Adrenal gland (tissue), 12 donors: Measurements from ENCODE around the gene LAMB1. TPM values are rescaled to one million over a fixed set of nuclear protein-coding genes. Genes with fewer than 3 reads are reported as not detected.

Source experiments
- DNase-seq, 7 donors: peaks; one replicate each; pipeline ENCODE4 v3.0.0-alpha.2; 2019 to 2020
- H3K27ac ChIP-seq, 5 donors: fragments of 200-600 bp; sonication (generic) in 4 of 5; 1 replicate in 3 of 5; 2 replicates in 2 of 5; pipeline versions ENCODE4 v1.5.1 to v1.8.0; 2016 to 2020; ENCODE audit warnings: mild to moderate bottlenecking in 1 of 5
- H3K27me3 ChIP-seq: fragments of 200-600 bp; 2 replicates; pipeline ENCODE4 v1.8.0; 2021
- H3K36me3 ChIP-seq, 2 donors: fragments of 200-600 bp; replicated peaks in 1 of 2; 1 replicate in 1 of 2; 2 replicates in 1 of 2; pipeline versions ENCODE4 v1.5.1 to v1.8.0; 2018 to 2022
- H3K4me1 ChIP-seq, 2 donors: fragments of 200-600 bp; replicated peaks in 1 of 2; 1 replicate in 1 of 2; 2 replicates in 1 of 2; pipeline versions ENCODE4 v1.5.1 to v1.8.0; 2018 to 2021
- H3K4me3 ChIP-seq, 4 donors: fragments of 200-600 bp; sonication (generic) in 3 of 4; one replicate each; pipeline ENCODE4 v1.5.1; 2016 to 2018
- H3K9me3 ChIP-seq, 3 donors: fragments of 200-600 bp; sonication (generic) in 1 of 3; replicated peaks in 1 of 3; 1 replicate in 2 of 3; 2 replicates in 1 of 3; pipeline versions ENCODE4 v1.5.1 to v1.8.0; 2016 to 2021
- POLR2A ChIP-seq, 2 donors: fragments of 450-650 bp; IDR thresholded peaks; one replicate each; pipeline ENCODE4 v1.6.1; 2017; ENCODE audit warnings: antibody characterized with exemption in 2 of 2, mild to moderate bottlenecking in 2 of 2, moderate library complexity in 1 of 2
- WGBS, 4 donors: extraction: QIAGEN DNeasy Blood & Tissue Kit in 2 of 4; methylation state at CpG; one replicate each; pipeline versions ENCODE4 v1.1.5 to v1.1.7; 2013 to 2017; 5-methylcytosine and 5-hydroxymethylcytosine counted together
- intact Hi-C, 2 donors: fragments of 100-400 bp; cut with DNase I; formaldehyde crosslinking; loops; one replicate each; pipeline versions ENCODE4 v1.14.1 to v1.15.0; 2022 to 2023
- polyA plus RNA-seq, 3 donors: library from polyadenylated mRNA; stranded (reverse); fragments of 200-250 nt in 2 of 3; fragments of 350-450 nt in 1 of 3; fragmentation: Illumina TruSeq in 1 of 3; extraction: RNeasy Lipid Tissue Mini Kit (QIAGEN cat#74804) in 1 of 3; gene quantifications; one replicate each; pipeline ENCODE4 v1.2.3, GENCODE V29; 2013 to 2014
- total RNA-seq, 9 donors: library from RNA; depleted of rRNA in 4 of 9; stranded (reverse); fragments of >200 nt in 4 of 9; fragments of 120-200 nt in 1 of 9; fragmentation: NEBNext Ultra II Directional in 1 of 9; extraction: Animal tissue kit (Norgen Biotek cat#: 25700) in 1 of 9; gene quantifications; one replicate each; pipeline versions ENCODE4 v1.1.0 to v1.2.4, GENCODE V29; 2013 to 2023
- TF ChIP-seq, protein P1 (sequence below), 6 experiments: fragments of 450-650 bp in 4 of 6; fragments of 200-600 bp in 2 of 6; sonication (generic) in 1 of 6; IDR thresholded peaks; 1 replicate in 5 of 6; 2 replicates in 1 of 6; pipeline versions ENCODE4 v1.5.1 to v1.8.0; 2016 to 2021; ENCODE audit warnings: antibody characterized with exemption in 6 of 6, mild to moderate bottlenecking in 2 of 6, moderate library complexity in 1 of 6
- donor health status: healthy with polysubstance abuse.
- donor health status: Bipolar disorder and iron deficiency.
- donor health status: DM: yes; HTN: yes; CAD: no.
- donor health status: DM: no; HTN: no; CAD: no.
- donor health status: DM: no; HTN: no; CAD: no.
- donor health status: DM: yes; HTN: yes; CAD: no.

The LAMB1 gene
- total and polyA plus RNA-seq, 12 donors, result 48.6 to 164 (median 90.2) TPM

- no peak for TF ChIP-seq POLR2A (IDR thresholded peaks at IDR 0.05)
- TF ChIP-seq, protein P1, sequence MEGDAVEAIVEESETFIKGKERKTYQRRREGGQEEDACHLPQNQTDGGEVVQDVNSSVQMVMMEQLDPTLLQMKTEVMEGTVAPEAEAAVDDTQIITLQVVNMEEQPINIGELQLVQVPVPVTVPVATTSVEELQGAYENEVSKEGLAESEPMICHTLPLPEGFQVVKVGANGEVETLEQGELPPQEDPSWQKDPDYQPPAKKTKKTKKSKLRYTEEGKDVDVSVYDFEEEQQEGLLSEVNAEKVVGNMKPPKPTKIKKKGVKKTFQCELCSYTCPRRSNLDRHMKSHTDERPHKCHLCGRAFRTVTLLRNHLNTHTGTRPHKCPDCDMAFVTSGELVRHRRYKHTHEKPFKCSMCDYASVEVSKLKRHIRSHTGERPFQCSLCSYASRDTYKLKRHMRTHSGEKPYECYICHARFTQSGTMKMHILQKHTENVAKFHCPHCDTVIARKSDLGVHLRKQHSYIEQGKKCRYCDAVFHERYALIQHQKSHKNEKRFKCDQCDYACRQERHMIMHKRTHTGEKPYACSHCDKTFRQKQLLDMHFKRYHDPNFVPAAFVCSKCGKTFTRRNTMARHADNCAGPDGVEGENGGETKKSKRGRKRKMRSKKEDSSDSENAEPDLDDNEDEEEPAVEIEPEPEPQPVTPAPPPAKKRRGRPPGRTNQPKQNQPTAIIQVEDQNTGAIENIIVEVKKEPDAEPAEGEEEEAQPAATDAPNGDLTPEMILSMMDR (IDR thresholded peaks at IDR 0.05), result no peak
- Histone ChIP-seq H3K27ac (peak overlapping the region in 1 of 5 donors; percentile 7), H3K4me1 (no peaks in the 10 kb centered on the region), H3K36me3 (no peaks in the 10 kb centered on the region), H3K4me3 (no peak overlapping the region), H3K9me3 (no peaks in the 10 kb centered on the region), H3K27me3 (no peaks in the 10 kb centered on the region)
- WGBS, 4 donors, result 80 to 89% (median 87%) methylated on average over 2 of the region's 2 CpGs
- intact Hi-C loops, result no loop called here
- no peak for DNase-seq
These were observed 41.4 kb upstream of the LAMB1 start for GRCh38 chr7:108044345-108044744.

DNA sequence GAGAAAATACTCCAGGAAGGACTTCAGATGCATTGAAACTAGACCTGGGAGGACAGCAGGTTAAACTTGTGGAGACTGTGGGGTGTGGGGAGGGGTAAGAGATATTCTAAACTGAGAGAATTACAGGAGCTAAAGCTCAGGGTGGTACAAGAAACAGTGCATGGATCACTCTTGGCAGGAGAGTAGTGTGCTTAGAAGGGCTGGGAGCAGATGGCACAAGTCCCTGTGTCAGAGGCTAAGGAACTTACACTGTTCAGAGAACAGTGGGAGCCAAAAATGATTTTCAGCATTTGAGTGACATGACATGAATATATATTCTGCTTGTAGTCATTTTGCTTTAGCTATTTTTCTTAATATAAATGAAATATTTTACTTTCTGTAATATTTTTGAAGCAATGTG, 36.0 kb upstream of the LAMB1 start:
- DNase-seq, result no peak
- H3K27ac ChIP-seq, result no peak overlapping the region
- H3K4me1 ChIP-seq, result no peaks in the 10 kb centered on the region
- no peaks in the 10 kb centered on the region for H3K9me3 ChIP-seq
- H3K27me3 ChIP-seq, result no peaks in the 10 kb centered on the region
- TF ChIP-seq, protein P1 (IDR thresholded peaks at IDR 0.05), result no peak
- TF ChIP-seq POLR2A (IDR thresholded peaks at IDR 0.05), result no peak
- intact Hi-C loops, result no loop called here
- H3K4me3 ChIP-seq, result no peak overlapping the region
- H3K36me3 ChIP-seq, result no peaks in the 10 kb centered on the region

GRCh38 chr7:108037741-108038140, 34.8 kb upstream of the LAMB1 start:
- WGBS, 4 donors, result 87 to 98% (median 87%) methylated on average over 1 of the region's 1 CpG
- H3K4me1 ChIP-seq, result no peaks in the 10 kb centered on the region
- H3K27me3 ChIP-seq, result no peaks in the 10 kb centered on the region
- H3K9me3 ChIP-seq, result no peaks in the 10 kb centered on the region
- intact Hi-C loops, result no loop called here
- DNase-seq, result no peak
- no peaks in the 10 kb centered on the region for H3K36me3 ChIP-seq
- H3K27ac ChIP-seq, result no peak overlapping the region
- no peak for TF ChIP-seq POLR2A (IDR thresholded peaks at IDR 0.05)
- TF ChIP-seq, protein P1 (IDR thresholded peaks at IDR 0.05), result no peak
- H3K4me3 ChIP-seq, result no peak overlapping the region

- Histone ChIP-seq H3K9me3 (no peaks in the 10 kb centered on the region), H3K27ac (no peak overlapping the region), H3K4me1 (no peaks in the 10 kb centered on the region), H3K36me3 (no peaks in the 10 kb centered on the region), H3K4me3 (no peak overlapping the region), H3K27me3 (no peaks in the 10 kb centered on the region)
- TF ChIP-seq, protein P1 (IDR thresholded peaks at IDR 0.05), result no peak
- TF ChIP-seq POLR2A (IDR thresholded peaks at IDR 0.05), result no peak
- intact Hi-C loops, result no loop called here
- DNase-seq, result no peak
- WGBS, 4 donors, result 67 to 88% (median 69%) methylated on average over 3 of the region's 3 CpGs
These were observed 34.2 kb upstream of the LAMB1 start for GRCh38 chr7:108037140-108037539.
